Retinal pigment epithelial cell (primary cell): ENCODE data around the gene YY1AP1.
"Not testable (repeated sequence)": the region's sequence is repeated elsewhere in the genome, so short reads cannot be mapped to it uniquely, and the experiment has no call there.

Experiments used
- DNase-seq: peaks from one replicate; pipeline ENCODE4 v3.0.0-alpha.2; 2010; ENCODE audit warnings: low read depth
- H3K4me3 ChIP-seq: 2 replicates; pipeline ENCODE4 v1.5.1; 2011; ENCODE audit warnings: mild to moderate bottlenecking, low read length, control low read depth, moderate library complexity
- CTCF ChIP-seq: conservative IDR thresholded peaks from 2 replicates; pipeline ENCODE4 v1.5.1; 2011; ENCODE audit warnings: low read depth, low read length, control low read depth, inconsistent platforms

Gene YY1AP1

GRCh38 chr1:155671750-155672149, 16.8 kb downstream of the YY1AP1 start:
- no peak for DNase-seq
- no peak overlapping the region for H3K4me3 ChIP-seq
- TF ChIP-seq CTCF, result no peak

GRCh38 chr1:155669233-155670162, 19.1 kb downstream of the YY1AP1 start:
- DNase-seq, result no peak
- TF ChIP-seq CTCF, result no peak

GRCh38 chr1:155661239-155661638, 27.3 kb downstream of the YY1AP1 start:
- not testable (repeated sequence) for DNase-seq, H3K4me3 ChIP-seq

More at GRCh38 chr1:155669233-155670162, 19.1 kb downstream of the YY1AP1 start:
- no peak overlapping the region for H3K4me3 ChIP-seq

- H3K4me3 ChIP-seq, result no peak overlapping the region
- no peak for TF ChIP-seq CTCF
- DNase-seq, result no peak
Measured at GRCh38 chr1:155657463-155657862, 31.1 kb downstream of the YY1AP1 start.

- no peak overlapping the region for H3K4me3 ChIP-seq
- TF ChIP-seq CTCF, result no peak
- DNase-seq, result no peak
Measured at GRCh38 chr1:155652951-155653350, 35.6 kb downstream of the YY1AP1 start.

- H3K4me3 ChIP-seq, result no peak overlapping the region
- TF ChIP-seq CTCF, result no peak
- DNase-seq, result peak; percentile 52
Measured at GRCh38 chr1:155651861-155652661, 36.5 kb downstream of the YY1AP1 start.

GRCh38 chr1:155650231-155650757, 38.3 kb downstream of the YY1AP1 start:
- H3K4me3 ChIP-seq, result no peak overlapping the region
- DNase-seq, result no peak
- no peak for TF ChIP-seq CTCF
